HG03565 (cell line): Measurements from ENCODE around the gene ZBTB45.
"Not testable (repeated sequence)": the region's sequence is repeated elsewhere in the genome, so short reads cannot be mapped to it uniquely, and the experiment has no call there.

Experiments
- ATAC-seq: cut with Tn5 transposase; IDR thresholded peaks from one replicate; pipeline ENCODE4 v1.9.1; 2021; ENCODE audit warnings: mild to moderate bottlenecking, moderate library complexity; ENCODE audit not compliant: unreplicated experiment

Gene ZBTB45

GRCh38 chr19:58542641-58543372 lies 23.2 kb upstream of the ZBTB45 start:
- ATAC-seq: not testable (repeated sequence)

GRCh38 chr19:58539169-58539559 lies 19.6 kb upstream of the ZBTB45 start:
- ATAC-seq: not testable (repeated sequence)

DNA sequence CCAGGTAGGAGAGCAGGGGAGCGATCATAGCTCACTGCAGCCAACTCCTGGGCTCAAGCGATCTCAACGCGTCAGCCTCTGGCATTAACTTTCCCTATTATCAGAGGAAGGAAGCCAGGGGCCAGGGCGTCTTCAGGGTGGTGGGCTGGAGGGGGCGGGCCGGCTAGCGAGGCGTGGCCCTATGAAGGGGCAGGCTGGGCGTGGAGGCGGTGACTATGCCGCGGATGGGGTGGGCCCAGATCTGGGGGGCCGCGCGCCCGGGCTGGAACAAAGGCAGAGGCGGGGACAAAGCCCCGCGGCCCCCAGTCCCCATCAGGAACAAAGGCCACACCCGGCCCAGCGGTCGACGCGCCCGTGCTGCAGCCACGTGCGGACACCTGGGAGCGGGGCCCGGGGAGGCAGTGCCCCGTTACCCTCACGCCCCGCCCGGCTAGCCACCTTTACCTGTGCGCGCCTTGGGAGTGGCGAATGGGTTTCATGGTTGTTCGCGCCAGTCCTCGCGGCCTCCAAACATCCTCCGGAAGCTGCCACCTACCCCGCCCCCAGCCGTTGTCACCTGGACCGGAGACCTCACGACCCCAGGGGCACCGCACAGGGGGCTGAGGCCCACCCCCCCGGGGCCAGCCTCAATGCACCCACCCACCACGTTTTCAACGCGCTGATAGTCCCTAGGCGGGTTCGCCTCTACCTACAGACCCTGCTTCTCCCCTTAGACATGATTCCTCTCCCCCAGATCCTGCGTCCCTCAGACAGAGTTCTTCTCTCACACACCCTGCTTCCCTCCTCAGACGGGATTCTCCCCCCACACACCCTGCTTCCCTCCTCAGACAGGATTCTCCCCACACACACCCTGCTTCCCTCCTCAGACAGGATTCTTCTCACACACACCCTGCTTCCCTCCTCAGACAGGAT lies 18.9 kb upstream of the ZBTB45 start:
- no peak for ATAC-seq

GRCh38 chr19:58536852-58537798 lies 17.5 kb upstream of the ZBTB45 start:
- ATAC-seq: no peak

GRCh38 chr19:58535857-58536256 lies 16.2 kb upstream of the ZBTB45 start:
- no peak for ATAC-seq

- ATAC-seq: no peak
Observed at GRCh38 chr19:58531034-58531840, 11.6 kb upstream of the ZBTB45 start.

- ATAC-seq: no peak
Observed at GRCh38 chr19:58529405-58529804, 9.8 kb upstream of the ZBTB45 start.

GRCh38 chr19:58522709-58523108 lies 3.1 kb upstream of the ZBTB45 start:
- no peak for ATAC-seq

DNA sequence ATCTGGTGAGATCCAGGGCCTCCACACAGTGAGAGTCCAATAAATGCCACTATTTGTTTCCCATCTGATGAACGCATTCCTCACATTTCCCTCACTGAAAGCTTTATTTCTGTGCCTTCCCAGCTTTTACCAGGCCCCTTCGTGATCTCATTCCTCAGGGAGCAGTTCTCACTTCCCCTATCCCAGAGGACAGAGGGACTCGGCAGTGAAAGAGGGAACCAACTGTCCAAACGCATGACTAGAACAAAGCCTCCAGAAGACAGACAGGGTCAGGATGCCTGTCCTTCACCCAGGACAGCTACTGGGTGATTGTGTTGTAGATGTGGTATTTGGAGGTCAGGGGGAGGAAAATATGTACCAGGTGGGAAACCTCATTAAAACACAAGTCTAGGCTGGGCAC lies 2.0 kb upstream of the ZBTB45 start:
- no peak for ATAC-seq

- ATAC-seq: no peak
Observed at GRCh38 chr19:58520257-58520599, 618 bp upstream of the ZBTB45 start.

GRCh38 chr19:58519087-58519354 lies 589 bp downstream of the ZBTB45 start:
- ATAC-seq: peak; percentile 0

- ATAC-seq: no peak
Observed at GRCh38 chr19:58518256-58519086, 1.1 kb downstream of the ZBTB45 start.

- no peak for ATAC-seq
Observed at GRCh38 chr19:58516964-58517833, 2.4 kb downstream of the ZBTB45 start.

GRCh38 chr19:58516246-58516836 lies 3.3 kb downstream of the ZBTB45 start:
- no peak for ATAC-seq

GRCh38 chr19:58515259-58515658 lies 4.4 kb downstream of the ZBTB45 start:
- ATAC-seq: no peak

DNA sequence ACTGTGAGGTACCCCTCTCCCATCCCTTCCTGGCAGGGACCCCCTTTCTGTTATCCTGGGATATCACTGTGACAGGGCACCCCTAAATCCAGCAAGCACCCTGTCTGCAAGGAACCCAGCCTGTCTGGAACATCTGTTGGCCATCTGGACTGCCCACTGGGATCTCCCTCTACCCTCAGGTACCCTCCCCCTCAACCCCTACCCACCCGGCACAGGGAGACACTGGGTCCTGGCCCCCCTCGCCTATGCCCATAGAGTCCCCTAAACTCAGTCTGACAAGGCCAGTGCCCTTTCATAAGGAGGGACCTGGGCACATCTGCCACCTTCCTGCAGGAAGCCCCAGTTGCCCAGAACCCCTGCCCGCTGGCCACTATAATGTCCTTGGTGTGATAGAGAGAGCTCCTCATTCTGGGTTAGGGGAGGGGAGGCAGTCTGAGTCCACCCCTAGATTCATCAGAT lies 5.0 kb downstream of the ZBTB45 start:
- no peak for ATAC-seq

GRCh38 chr19:58513694-58514563 lies 5.7 kb downstream of the ZBTB45 start:
- peak; percentile 69 for ATAC-seq
